Mesenchymal stem cell (in vitro differentiated cells and primary cell): ENCODE data around the gene GRK3.

Experiments used
- DNase-seq: peaks from one replicate; pipeline ENCODE4 v3.0.0-alpha.2; 2013
- H2AFZ ChIP-seq: one replicate; pipeline ENCODE4 v1.6.1; 2013; ENCODE audit warnings: low read depth, mild to moderate bottlenecking, control low read depth, inconsistent platforms, low read length, moderate library complexity
- H2AK5ac ChIP-seq: 2 replicates; pipeline ENCODE4 v1.6.1; 2013; ENCODE audit warnings: low read length, moderate library complexity, mild to moderate bottlenecking, inconsistent platforms; ENCODE audit not compliant: severe bottlenecking
- H2BK120ac ChIP-seq: one replicate; pipeline ENCODE4 v1.6.1; 2013; ENCODE audit warnings: low read depth, mild to moderate bottlenecking, inconsistent platforms, low read length, moderate library complexity
- H2BK12ac ChIP-seq, 2 experiments: one replicate each; pipeline ENCODE4 v1.6.1; 2013; ENCODE audit warnings: inconsistent platforms in 2 of 2, low read length in 2 of 2, mild to moderate bottlenecking in 2 of 2, moderate library complexity in 2 of 2, control low read depth in 1 of 2
- H2BK15ac ChIP-seq: one replicate; pipeline ENCODE4 v1.6.1; 2013; ENCODE audit warnings: mild to moderate bottlenecking, low read depth, inconsistent platforms; ENCODE audit not compliant: poor library complexity, severe bottlenecking
- H2BK5ac ChIP-seq: 2 replicates; pipeline ENCODE4 v1.6.1; 2013; ENCODE audit warnings: low read depth, mild to moderate bottlenecking, low read length, control low read depth, inconsistent platforms; ENCODE audit not compliant: poor library complexity, severe bottlenecking
- H3K14ac ChIP-seq, 2 experiments: one replicate each; pipeline ENCODE4 v1.6.1; 2013; ENCODE audit warnings: inconsistent platforms in 2 of 2, low read length in 2 of 2, control low read depth in 1 of 2, mild to moderate bottlenecking in 1 of 2, moderate library complexity in 1 of 2
- H3K18ac ChIP-seq, 2 experiments: one replicate each; pipeline ENCODE4 v1.6.1; 2013; ENCODE audit warnings: inconsistent platforms in 2 of 2, low read length in 2 of 2, control low read depth in 1 of 2, low read depth in 1 of 2, mild to moderate bottlenecking in 1 of 2
- H3K23ac ChIP-seq, 2 experiments: one replicate each; pipeline ENCODE4 v1.6.1; 2013; ENCODE audit warnings: inconsistent platforms in 2 of 2, low read length in 2 of 2, mild to moderate bottlenecking in 2 of 2, moderate library complexity in 2 of 2, control low read depth in 1 of 2
- H3K27ac ChIP-seq: 2 replicates; pipeline ENCODE4 v1.5.1; 2013; ENCODE audit warnings: mild to moderate bottlenecking, moderate library complexity, low read length, control low read depth, inconsistent platforms; ENCODE audit not compliant: poor library complexity, severe bottlenecking
- H3K27me3 ChIP-seq, 2 experiments: 2 replicates each; pipeline versions ENCODE4 v1.6.1 to v1.7.0; 2013; ENCODE audit warnings: low read length in 2 of 2, mild to moderate bottlenecking in 2 of 2, moderate library complexity in 2 of 2, control low read depth in 1 of 2, inconsistent platforms in 1 of 2; ENCODE audit not compliant: control insufficient read depth in 1 of 2, insufficient read depth in 1 of 2
- H3K36me3 ChIP-seq, 2 experiments: 2 replicates each; pipeline versions ENCODE4 v1.6.1 to v1.7.0; 2013; ENCODE audit warnings: low read length in 2 of 2, control low read depth in 1 of 2, inconsistent platforms in 1 of 2, low read depth in 1 of 2, mild to moderate bottlenecking in 1 of 2; ENCODE audit not compliant: insufficient read depth in 2 of 2, control insufficient read depth in 1 of 2
- H3K4ac ChIP-seq, 2 experiments: one replicate each; pipeline ENCODE4 v1.6.1; 2013; ENCODE audit warnings: inconsistent platforms in 2 of 2, low read length in 2 of 2, mild to moderate bottlenecking in 2 of 2, moderate library complexity in 2 of 2, control low read depth in 1 of 2, low read depth in 1 of 2
- H3K4me1 ChIP-seq: 2 replicates; pipeline ENCODE4 v1.6.1; 2013; ENCODE audit warnings: low read depth, low read length, control low read depth; ENCODE audit not compliant: control insufficient read depth, insufficient read depth
- H3K4me2 ChIP-seq: 2 replicates; pipeline ENCODE4 v1.6.1; 2013; ENCODE audit warnings: low read length, mild to moderate bottlenecking, inconsistent platforms; ENCODE audit not compliant: poor library complexity, severe bottlenecking
- H3K4me3 ChIP-seq, 2 experiments: 2 replicates each; pipeline versions ENCODE4 v1.5.1 to v1.7.0; 2013; ENCODE audit warnings: low read length in 2 of 2, mild to moderate bottlenecking in 2 of 2, control low read depth in 1 of 2, low read depth in 1 of 2; ENCODE audit not compliant: insufficient read depth in 1 of 2
- H3K79me1 ChIP-seq: replicated peaks from 2 replicates; pipeline ENCODE4 v1.6.1; 2013; ENCODE audit warnings: mild to moderate bottlenecking, control low read depth, low read length, inconsistent platforms; ENCODE audit not compliant: poor library complexity, severe bottlenecking
- H3K9ac ChIP-seq: 2 replicates; pipeline ENCODE4 v1.7.0; 2013; ENCODE audit warnings: mild to moderate bottlenecking, low read length, moderate library complexity
- H3K9me3 ChIP-seq: 2 replicates; pipeline ENCODE4 v1.7.0; 2013; ENCODE audit warnings: mild to moderate bottlenecking, low read length; ENCODE audit not compliant: control insufficient read depth
- H4K8ac ChIP-seq: one replicate; pipeline ENCODE4 v1.6.1; 2013; ENCODE audit warnings: inconsistent platforms, mild to moderate bottlenecking, low read length, moderate library complexity
- H4K91ac ChIP-seq: one replicate; pipeline ENCODE4 v1.6.1; 2013; ENCODE audit warnings: mild to moderate bottlenecking, low read length, inconsistent platforms
- WGBS: methylation state at CpG from one replicate; pipeline ENCODE4 v1.1.7; 2013; ENCODE audit warnings: mixed read lengths; 5-methylcytosine and 5-hydroxymethylcytosine counted together

Gene GRK3

GRCh38 chr22:25680051-25680450 lies 115.6 kb downstream of the GRK3 start:
- Histone ChIP-seq H3K4me1 (no peaks in the 10 kb centered on the region), H3K9me3 (no peaks in the 10 kb centered on the region), H2AK5ac (no peak overlapping the region), H3K36me3 (no peaks in the 10 kb centered on the region), H3K4me3 (no peak overlapping the region), H3K27ac (no peak overlapping the region), H3K27me3 (no peaks in the 10 kb centered on the region), H3K23ac (no peak overlapping the region), H3K79me1 (no peaks in the 10 kb centered on the region), H4K8ac (no peak overlapping the region), H2AFZ (no peak overlapping the region), H2BK5ac (no peak overlapping the region), H2BK12ac (no peak overlapping the region), H4K91ac (no peak overlapping the region), H2BK15ac (no peak overlapping the region), H3K18ac (no peak overlapping the region), H3K4me2 (no peak overlapping the region), H3K4ac (no peak overlapping the region), H3K9ac (no peak overlapping the region), H2BK120ac (no peak overlapping the region), H3K14ac (no peak overlapping the region)
- WGBS, result 75% methylated on average over 1 of the region's 2 CpGs
- no peak for DNase-seq

GRCh38 chr22:25680956-25681355 lies 116.5 kb downstream of the GRK3 start:
- Histone ChIP-seq H3K18ac (no peak overlapping the region), H2BK15ac (no peak overlapping the region), H2AK5ac (no peak overlapping the region), H3K14ac (no peak overlapping the region), H2BK12ac (no peak overlapping the region), H4K91ac (no peak overlapping the region), H3K9me3 (no peaks in the 10 kb centered on the region), H3K23ac (no peak overlapping the region), H3K36me3 (no peaks in the 10 kb centered on the region), H3K4me3 (no peak overlapping the region), H3K4me2 (no peak overlapping the region), H2AFZ (no peak overlapping the region), H3K27me3 (no peaks in the 10 kb centered on the region), H2BK5ac (no peak overlapping the region), H4K8ac (no peak overlapping the region), H3K79me1 (no peaks in the 10 kb centered on the region), H2BK120ac (no peak overlapping the region), H3K4me1 (no peaks in the 10 kb centered on the region), H3K27ac (no peak overlapping the region), H3K9ac (no peak overlapping the region), H3K4ac (no peak overlapping the region)
- DNase-seq, result no peak
- WGBS, result 92% methylated on average over 6 of the region's 6 CpGs

GRCh38 chr22:25682109-25682508 lies 117.6 kb downstream of the GRK3 start:
- no peak overlapping the region for H3K4me2 ChIP-seq
- H2AK5ac ChIP-seq, result no peak overlapping the region
- H3K9me3 ChIP-seq, result no peaks in the 10 kb centered on the region
- H2BK5ac ChIP-seq, result no peak overlapping the region
- no peak for DNase-seq
- H3K14ac ChIP-seq, result no peak overlapping the region
- H2BK12ac ChIP-seq, result no peak overlapping the region
- H3K4me3 ChIP-seq, result no peak overlapping the region
- H3K9ac ChIP-seq, result no peak overlapping the region
- H3K36me3 ChIP-seq, result no peaks in the 10 kb centered on the region
- no peak overlapping the region for H3K23ac ChIP-seq
- no peak overlapping the region for H3K4ac ChIP-seq
- no peak overlapping the region for H4K8ac ChIP-seq
- no peaks in the 10 kb centered on the region for H3K79me1 ChIP-seq
- H2BK120ac ChIP-seq, result no peak overlapping the region
- H2AFZ ChIP-seq, result no peak overlapping the region
- no peaks in the 10 kb centered on the region for H3K27me3 ChIP-seq
- no peak overlapping the region for H4K91ac ChIP-seq
- WGBS, result 91% methylated on average over 3 of the region's 3 CpGs
- no peak overlapping the region for H3K27ac ChIP-seq
- no peaks in the 10 kb centered on the region for H3K4me1 ChIP-seq
- no peak overlapping the region for H2BK15ac ChIP-seq
- H3K18ac ChIP-seq, result no peak overlapping the region

- Histone ChIP-seq H3K27me3 (no peaks in the 10 kb centered on the region), H3K4me3 (no peak overlapping the region), H3K9ac (no peak overlapping the region), H3K27ac (no peak overlapping the region), H4K91ac (no peak overlapping the region), H3K79me1 (no peaks in the 10 kb centered on the region), H3K4ac (no peak overlapping the region), H2BK12ac (no peak overlapping the region), H2BK15ac (no peak overlapping the region), H2BK120ac (no peak overlapping the region), H2AFZ (no peak overlapping the region), H3K18ac (no peak overlapping the region), H2BK5ac (no peak overlapping the region), H3K14ac (no peak overlapping the region), H3K4me1 (no peaks in the 10 kb centered on the region), H3K23ac (no peak overlapping the region), H3K9me3 (no peaks in the 10 kb centered on the region), H3K36me3 (no peaks in the 10 kb centered on the region), H2AK5ac (no peak overlapping the region), H4K8ac (no peak overlapping the region), H3K4me2 (no peak overlapping the region)
- 97% methylated on average over 5 of the region's 5 CpGs for WGBS
- no peak for DNase-seq
Measured at GRCh38 chr22:25688627-25689026, 124.2 kb downstream of the GRK3 start.
